Suprapubic skin (tissue), 4 donors: ENCODE results near the gene PRTG. TPM values are rescaled to one million over a fixed set of nuclear protein-coding genes. Genes with fewer than 3 reads are reported as not detected.

Source experiments
- DNase-seq, 2 donors: peaks; one replicate each; pipeline ENCODE4 v3.0.0-alpha.2; 2019; ENCODE audit warnings: low spot score in 2 of 2
- H3K27ac ChIP-seq: fragments of 200-600 bp; sonication (generic); one replicate; pipeline ENCODE4 v1.5.1; 2019
- H3K27me3 ChIP-seq: fragments of 200-600 bp; sonication (generic); one replicate; pipeline ENCODE4 v1.5.1; 2019
- H3K36me3 ChIP-seq: fragments of 200-600 bp; sonication (generic); one replicate; pipeline ENCODE4 v1.5.1; 2019
- H3K4me1 ChIP-seq: fragments of 200-600 bp; sonication (generic); one replicate; pipeline ENCODE4 v1.5.1; 2019
- H3K4me3 ChIP-seq: fragments of 200-600 bp; sonication (generic); one replicate; pipeline ENCODE4 v1.5.1; 2019; ENCODE audit warnings: mild to moderate bottlenecking
- H3K9me3 ChIP-seq: fragments of 200-600 bp; sonication (generic); one replicate; pipeline ENCODE4 v1.5.1; 2019
- CTCF ChIP-seq, 2 donors: fragments of 200-600 bp in 1 of 2; fragments of 450-650 bp in 1 of 2; sonication (generic) in 1 of 2; IDR thresholded peaks; one replicate each; pipeline ENCODE4 v1.5.1; 2016 to 2019; ENCODE audit warnings: antibody characterized with exemption in 2 of 2, mild to moderate bottlenecking in 1 of 2, moderate library complexity in 1 of 2
- EP300 ChIP-seq: sonication (generic); formaldehyde crosslinking; IDR thresholded peaks from one replicate; pipeline ENCODE4 v1.6.1; 2017; ENCODE audit warnings: antibody characterized with exemption
- POLR2A ChIP-seq, 2 donors: fragments of 450-650 bp; IDR thresholded peaks; one replicate each; pipeline ENCODE4 v1.6.1; 2017; ENCODE audit warnings: antibody characterized with exemption in 2 of 2, mild to moderate bottlenecking in 2 of 2, moderate library complexity in 2 of 2
- POLR2AphosphoS5 ChIP-seq, 3 donors: sonication (generic); formaldehyde crosslinking; IDR thresholded peaks; one replicate each; pipeline ENCODE4 v1.6.1; 2017; ENCODE audit warnings: antibody characterized with exemption in 3 of 3
- WGBS: methylation state at CpG from one replicate; pipeline ENCODE4 v1.1.5; 2018; 5-methylcytosine and 5-hydroxymethylcytosine counted together
- total RNA-seq, 4 donors: library from RNA; depleted of rRNA; stranded (reverse); fragments of >200 nt; gene quantifications; one replicate each; pipeline ENCODE4 v1.1.0, GENCODE V29; 2016

Gene PRTG
- total RNA-seq, 4 donors from 2014 or later, result 0.08 to 0.49 (median 0.24) TPM; not detected in 1

DNA sequence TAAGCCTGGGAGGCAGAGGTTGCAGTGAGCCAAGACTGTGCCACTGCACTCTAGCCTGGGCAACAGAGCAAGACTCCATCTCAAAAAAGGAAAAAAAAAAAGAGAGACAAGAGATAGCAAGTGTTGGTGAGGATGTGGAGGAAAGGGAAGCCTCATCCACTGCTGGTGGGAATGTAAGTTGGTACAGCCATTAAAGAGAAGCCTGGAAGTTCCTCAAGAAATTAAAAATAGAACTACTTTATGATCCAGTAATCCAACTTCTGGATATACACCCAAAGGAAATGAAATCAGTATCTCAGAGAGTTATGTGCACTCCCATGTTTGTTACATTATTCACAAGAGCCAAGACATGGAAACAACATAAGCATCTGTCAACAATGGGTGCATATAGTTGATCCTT is 169.7 kb downstream of the PRTG start:
- Histone ChIP-seq H3K4me3 (no peak overlapping the region), H3K9me3 (no peaks in the 10 kb centered on the region), H3K27ac (no peak overlapping the region), H3K4me1 (no peaks in the 10 kb centered on the region), H3K27me3 (no peaks in the 10 kb centered on the region), H3K36me3 (no peaks in the 10 kb centered on the region)
- DNase-seq, result no peak
- TF ChIP-seq EP300 (no peak), POLR2AphosphoS5 (IDR thresholded peaks at IDR 0.05) (no peak), POLR2A (IDR thresholded peaks at IDR 0.05) (no peak), CTCF (IDR thresholded peaks at IDR 0.05) (no peak)

GRCh38 chr15:55564347-55565145 is 178.4 kb downstream of the PRTG start:
- DNase-seq, result no peak
- no peaks in the 10 kb centered on the region for H3K27me3 ChIP-seq
- no peaks in the 10 kb centered on the region for H3K4me1 ChIP-seq
- H3K4me3 ChIP-seq, result no peak overlapping the region
- no peak overlapping the region for H3K27ac ChIP-seq
- no peaks in the 10 kb centered on the region for H3K36me3 ChIP-seq
- TF ChIP-seq POLR2AphosphoS5 (IDR thresholded peaks at IDR 0.05), result no peak
- TF ChIP-seq POLR2A (IDR thresholded peaks at IDR 0.05), result no peak
- TF ChIP-seq EP300, result no peak
- no peak for TF ChIP-seq CTCF (IDR thresholded peaks at IDR 0.05)
- H3K9me3 ChIP-seq, result no peaks in the 10 kb centered on the region
- 93% methylated on average over 2 of the region's 2 CpGs for WGBS

DNA sequence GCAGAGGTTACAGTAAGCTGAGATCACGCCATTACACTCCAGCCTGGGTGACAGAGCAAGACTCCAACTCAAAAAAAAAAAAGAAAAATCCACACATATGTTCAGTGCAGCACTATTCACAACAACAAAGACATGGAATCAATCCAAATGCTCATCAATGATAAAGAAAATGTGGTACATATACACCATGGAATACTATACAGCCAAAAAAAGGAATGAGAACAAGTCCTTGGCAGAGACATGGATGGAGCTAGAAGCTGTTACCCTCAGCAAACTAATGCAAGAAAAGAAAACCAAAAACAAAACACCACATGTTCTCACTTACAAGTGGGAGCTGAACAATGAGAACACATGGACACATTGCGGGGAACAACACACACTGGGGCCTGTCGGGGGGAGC is 180.4 kb downstream of the PRTG start:
- DNase-seq, result no peak
- Histone ChIP-seq H3K4me3 (no peak overlapping the region), H3K27ac (no peak overlapping the region), H3K27me3 (no peaks in the 10 kb centered on the region), H3K36me3 (no peaks in the 10 kb centered on the region), H3K9me3 (no peaks in the 10 kb centered on the region), H3K4me1 (no peaks in the 10 kb centered on the region)
- 97% methylated on average over 3 of the region's 3 CpGs for WGBS
- TF ChIP-seq POLR2A (IDR thresholded peaks at IDR 0.05) (no peak), CTCF (IDR thresholded peaks at IDR 0.05) (no peak), EP300 (no peak), POLR2AphosphoS5 (IDR thresholded peaks at IDR 0.05) (no peak)

Other genes with a start within 250 kb of the PRTG start
- 1 to 10 TPM in 2 of 4 donors, under 1 TPM in 2; 0.55 to 1.1 (median 0.87) TPM for gene DNAAF4, start 234.9 kb downstream of the PRTG start, total RNA-seq
- 1 to 10 TPM; 1.1 to 3.3 (median 2.8) TPM for gene PYGO1, start 154.8 kb downstream of the PRTG start, total RNA-seq